Dendritic cell treated with granulocyte-macrophage colony-stimulating factor and Interleukin-4, amounts not matched to agents 40 ng/mL and 50 ng/mL, for 4 days (primary cell): ENCODE data around the gene CARMIL1.

Experiments used
- H3K27ac Mint-ChIP-seq: one replicate; pipeline ENCODE4 v1.8.0; 2022; ENCODE audit warnings: mild to moderate bottlenecking, mixed read lengths
- H3K27me3 Mint-ChIP-seq: one replicate; pipeline ENCODE4 v1.8.0; 2022; ENCODE audit warnings: mild to moderate bottlenecking, mixed read lengths
- H3K36me3 Mint-ChIP-seq: one replicate; pipeline ENCODE4 v1.8.0; 2022; ENCODE audit warnings: low read depth, mixed read lengths
- H3K4me1 Mint-ChIP-seq: one replicate; pipeline ENCODE4 v1.8.0; 2022; ENCODE audit warnings: low read depth, mixed read lengths
- H3K4me3 Mint-ChIP-seq: one replicate; pipeline ENCODE4 v1.8.0; 2022; ENCODE audit warnings: mild to moderate bottlenecking, moderate library complexity, mixed read lengths
- H3K9me3 Mint-ChIP-seq: one replicate; pipeline ENCODE4 v1.8.0; 2022; ENCODE audit warnings: mixed read lengths
- intact Hi-C: fragments of 100-400 bp; cut with micrococcal nuclease; formaldehyde crosslinking; loops from one replicate; pipeline ENCODE4 v1.15.0; 2022

Gene CARMIL1

GRCh38 chr6:25389471-25389870 lies 110.3 kb downstream of the CARMIL1 start:
- Mint-ChIP-seq H3K4me1 (peaks cover 17% of the 10 kb centered on the region), H3K4me3 (no peak overlapping the region), H3K9me3 (no peaks in the 10 kb centered on the region), H3K36me3 (peaks cover 87% of the 10 kb centered on the region), H3K27me3 (no peaks in the 10 kb centered on the region), H3K27ac (peak overlapping the region; percentile 20)
- intact Hi-C loops, result no loop called here

GRCh38 chr6:25392372-25392771 lies 113.2 kb downstream of the CARMIL1 start:
- peaks cover 70% of the 10 kb centered on the region for H3K36me3 Mint-ChIP-seq
- no peak overlapping the region for H3K4me3 Mint-ChIP-seq
- H3K27ac Mint-ChIP-seq, result no peak overlapping the region
- H3K9me3 Mint-ChIP-seq, result no peaks in the 10 kb centered on the region
- H3K27me3 Mint-ChIP-seq, result no peaks in the 10 kb centered on the region
- intact Hi-C loops, result no loop called here
- peaks cover 22% of the 10 kb centered on the region for H3K4me1 Mint-ChIP-seq

GRCh38 chr6:25395731-25396130 lies 116.6 kb downstream of the CARMIL1 start:
- Mint-ChIP-seq H3K36me3 (peaks cover 76% of the 10 kb centered on the region), H3K4me3 (no peak overlapping the region), H3K9me3 (no peaks in the 10 kb centered on the region), H3K27me3 (no peaks in the 10 kb centered on the region), H3K27ac (no peak overlapping the region), H3K4me1 (peaks cover 5% of the 10 kb centered on the region)
- intact Hi-C loops, result no loop called here

GRCh38 chr6:25397406-25397805 lies 118.2 kb downstream of the CARMIL1 start:
- Mint-ChIP-seq H3K9me3 (no peaks in the 10 kb centered on the region), H3K27me3 (no peaks in the 10 kb centered on the region), H3K36me3 (peaks cover 68% of the 10 kb centered on the region), H3K4me3 (no peak overlapping the region), H3K4me1 (peaks cover 13% of the 10 kb centered on the region), H3K27ac (no peak overlapping the region)
- intact Hi-C loops, result no loop called here

GRCh38 chr6:25399885-25400284 lies 120.7 kb downstream of the CARMIL1 start:
- Mint-ChIP-seq H3K9me3 (no peaks in the 10 kb centered on the region), H3K27ac (no peak overlapping the region), H3K27me3 (no peaks in the 10 kb centered on the region), H3K4me3 (no peak overlapping the region), H3K4me1 (peaks cover 32% of the 10 kb centered on the region), H3K36me3 (peaks cover 63% of the 10 kb centered on the region)
- intact Hi-C loops, result no loop called here

GRCh38 chr6:25401711-25402110 lies 122.5 kb downstream of the CARMIL1 start:
- intact Hi-C loops, result no loop called here
- Mint-ChIP-seq H3K9me3 (no peaks in the 10 kb centered on the region), H3K27me3 (no peaks in the 10 kb centered on the region)

GRCh38 chr6:25402125-25402524 lies 123.0 kb downstream of the CARMIL1 start:
- intact Hi-C loops, result no loop called here
- Mint-ChIP-seq H3K4me3 (no peak overlapping the region), H3K27me3 (no peaks in the 10 kb centered on the region), H3K36me3 (peaks cover 56% of the 10 kb centered on the region), H3K4me1 (peaks cover 30% of the 10 kb centered on the region), H3K27ac (no peak overlapping the region), H3K9me3 (no peaks in the 10 kb centered on the region)

More at GRCh38 chr6:25401711-25402110, 122.5 kb downstream of the CARMIL1 start:
- no peak overlapping the region for H3K27ac Mint-ChIP-seq
- H3K4me3 Mint-ChIP-seq, result no peak overlapping the region
- peaks cover 60% of the 10 kb centered on the region for H3K36me3 Mint-ChIP-seq
- peaks cover 32% of the 10 kb centered on the region for H3K4me1 Mint-ChIP-seq

GRCh38 chr6:25403150-25403549 lies 124.0 kb downstream of the CARMIL1 start:
- Mint-ChIP-seq H3K4me3 (no peak overlapping the region), H3K36me3 (peaks cover 46% of the 10 kb centered on the region), H3K9me3 (no peaks in the 10 kb centered on the region), H3K27ac (no peak overlapping the region), H3K27me3 (no peaks in the 10 kb centered on the region), H3K4me1 (peaks cover 27% of the 10 kb centered on the region)
- intact Hi-C loops, result no loop called here

- peaks cover 36% of the 10 kb centered on the region for H3K36me3 Mint-ChIP-seq
- H3K4me1 Mint-ChIP-seq, result peaks cover 27% of the 10 kb centered on the region
- no peaks in the 10 kb centered on the region for H3K9me3 Mint-ChIP-seq
- no peaks in the 10 kb centered on the region for H3K27me3 Mint-ChIP-seq
- peak overlapping the region; percentile 60 for H3K4me3 Mint-ChIP-seq
- intact Hi-C loops, result no loop called here
- H3K27ac Mint-ChIP-seq, result no peak overlapping the region
These were observed 124.9 kb downstream of the CARMIL1 start for GRCh38 chr6:25404091-25404490.

- no peaks in the 10 kb centered on the region for H3K27me3 Mint-ChIP-seq
- peaks cover 27% of the 10 kb centered on the region for H3K4me1 Mint-ChIP-seq
- peak overlapping the region; percentile 60 for H3K4me3 Mint-ChIP-seq
- H3K9me3 Mint-ChIP-seq, result no peaks in the 10 kb centered on the region
- no peak overlapping the region for H3K27ac Mint-ChIP-seq
- intact Hi-C loops, result loop anchor here (5.0 kb wide), 1 partner anchor 38 kb away; no protein-coding TSS in a partner anchor
- H3K36me3 Mint-ChIP-seq, result peaks cover 32% of the 10 kb centered on the region
These were observed 125.6 kb downstream of the CARMIL1 start for GRCh38 chr6:25404693-25405169.

- no peak overlapping the region for H3K4me3 Mint-ChIP-seq
- no peaks in the 10 kb centered on the region for H3K27me3 Mint-ChIP-seq
- H3K9me3 Mint-ChIP-seq, result no peaks in the 10 kb centered on the region
- H3K36me3 Mint-ChIP-seq, result peaks cover 25% of the 10 kb centered on the region
- H3K27ac Mint-ChIP-seq, result no peak overlapping the region
- peaks cover 27% of the 10 kb centered on the region for H3K4me1 Mint-ChIP-seq
- intact Hi-C loops, result loop anchor here (5.0 kb wide), 1 partner anchor 37 kb away; no protein-coding TSS in a partner anchor
These were observed 126.3 kb downstream of the CARMIL1 start for GRCh38 chr6:25405442-25405841.

GRCh38 chr6:25407431-25407830 lies 128.3 kb downstream of the CARMIL1 start:
- H3K4me1 Mint-ChIP-seq, result peaks cover 26% of the 10 kb centered on the region
- H3K27ac Mint-ChIP-seq, result no peak overlapping the region
- peaks cover 29% of the 10 kb centered on the region for H3K36me3 Mint-ChIP-seq
- no peak overlapping the region for H3K4me3 Mint-ChIP-seq
- H3K27me3 Mint-ChIP-seq, result no peaks in the 10 kb centered on the region
- H3K9me3 Mint-ChIP-seq, result no peaks in the 10 kb centered on the region
- intact Hi-C loops, result loop anchor here (5.0 kb wide), 1 partner anchor 35 kb away; no protein-coding TSS in a partner anchor

GRCh38 chr6:25410102-25410501 lies 130.9 kb downstream of the CARMIL1 start:
- Mint-ChIP-seq H3K4me3 (no peak overlapping the region), H3K27ac (no peak overlapping the region), H3K36me3 (peaks cover 38% of the 10 kb centered on the region), H3K9me3 (no peaks in the 10 kb centered on the region), H3K27me3 (no peaks in the 10 kb centered on the region), H3K4me1 (peaks cover 23% of the 10 kb centered on the region)
- intact Hi-C loops, result no loop called here

- H3K9me3 Mint-ChIP-seq, result no peaks in the 10 kb centered on the region
- H3K4me3 Mint-ChIP-seq, result no peak overlapping the region
- peaks cover 34% of the 10 kb centered on the region for H3K4me1 Mint-ChIP-seq
- intact Hi-C loops, result no loop called here
- no peaks in the 10 kb centered on the region for H3K27me3 Mint-ChIP-seq
- H3K36me3 Mint-ChIP-seq, result peaks cover 52% of the 10 kb centered on the region
- no peak overlapping the region for H3K27ac Mint-ChIP-seq
These were observed 132.3 kb downstream of the CARMIL1 start for GRCh38 chr6:25411316-25411950.
